ENCODE results near the gene SLC10A7. TPM values are rescaled to one million over a fixed set of nuclear protein-coding genes. Genes with fewer than 3 reads are reported as not detected.

Gene SLC10A7
- polyA plus RNA-seq, 1 donor (not counting 4 experiments of a cell fraction or from before 2014, with no cell fraction given), result 12.7 TPM

DNA sequence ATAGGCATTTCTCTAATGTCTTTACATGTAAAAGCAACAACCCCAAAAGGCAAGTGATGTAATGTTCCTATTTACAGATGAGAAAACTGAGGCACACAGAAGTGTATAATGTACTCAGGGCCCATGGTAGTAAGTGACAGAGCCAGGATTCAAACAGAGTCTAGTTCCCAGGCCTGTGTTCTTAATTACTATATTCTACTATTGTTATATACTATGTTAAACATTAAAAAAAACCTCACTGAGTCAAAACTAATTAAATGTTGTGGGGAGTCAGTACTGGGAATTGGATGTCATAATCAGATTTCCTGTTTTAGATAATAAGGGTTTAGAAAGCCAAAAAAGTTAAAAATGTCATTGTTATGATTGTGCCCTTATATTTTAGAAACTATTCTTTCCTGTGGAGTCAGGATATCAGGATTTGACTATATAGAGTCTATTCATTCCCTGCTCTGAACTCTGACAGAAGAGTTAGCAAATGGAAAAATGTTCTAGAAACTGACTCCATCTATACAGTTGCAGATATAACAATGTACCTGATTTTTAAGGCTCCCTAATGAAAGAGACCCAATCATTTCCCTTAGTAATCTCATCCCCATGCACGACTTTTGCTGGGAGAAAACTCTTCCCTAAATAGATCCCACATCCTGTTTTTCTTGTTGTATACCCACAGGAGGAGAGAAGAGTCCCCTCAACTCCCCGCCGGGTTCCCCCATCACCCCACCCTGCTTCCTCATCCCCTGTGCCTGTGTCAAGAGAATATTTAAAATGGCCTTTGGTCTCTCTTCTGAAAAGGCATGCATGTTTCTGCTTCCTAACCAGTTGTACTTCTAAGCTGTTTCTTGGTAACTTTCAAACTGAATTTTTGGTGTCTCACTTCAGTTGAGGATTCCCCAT is 237.7 kb downstream of the SLC10A7 start:
- Histone ChIP-seq H3K4me3 (ENCODE audit: control insufficient read depth in 2 of 3, extremely low read depth in 1 of 3, insufficient read depth in 2 of 3, low read depth in 1 of 3, low read length in 3 of 3) (no peak overlapping the region), H3K4me2 (ENCODE audit: control insufficient read depth, extremely low read depth, insufficient read depth, low read depth, low read length) (no peak overlapping the region), H2AFZ (ENCODE audit: control insufficient read depth, low read length) (no peak overlapping the region), H3K9ac (ENCODE audit: control insufficient read depth, extremely low read depth, insufficient read depth, low read length) (no peak overlapping the region), H3K9me3 (ENCODE audit: control insufficient read depth, low read depth, low read length) (no peaks in the 10 kb centered on the region), H3K9me1 (ENCODE audit: control insufficient read depth, extremely low read depth, insufficient read depth, low read length) (no peaks in the 10 kb centered on the region), H3K27ac (ENCODE audit: control insufficient read depth, insufficient read depth, low read length) (no peak overlapping the region), H3K36me3 (ENCODE audit: control insufficient read depth in 2 of 2, extremely low read depth in 1 of 2, insufficient read depth in 2 of 2, low read length in 2 of 2) (peaks cover 2% of the 10 kb centered on the region in 2 experiments), H3K79me2 (ENCODE audit: control insufficient read depth, insufficient read depth, low read length) (no peaks in the 10 kb centered on the region), H3K4me1 (ENCODE audit: control insufficient read depth, extremely low read depth, insufficient read depth, low read length) (peaks cover 3% of the 10 kb centered on the region), H3K27me3 (ENCODE audit: control insufficient read depth, extremely low read depth, insufficient read depth, low read length) (no peaks in the 10 kb centered on the region), H4K20me1 (ENCODE audit: control insufficient read depth, extremely low read depth, insufficient read depth, low read length) (no peaks in the 10 kb centered on the region)
- TF ChIP-seq, protein P1, sequence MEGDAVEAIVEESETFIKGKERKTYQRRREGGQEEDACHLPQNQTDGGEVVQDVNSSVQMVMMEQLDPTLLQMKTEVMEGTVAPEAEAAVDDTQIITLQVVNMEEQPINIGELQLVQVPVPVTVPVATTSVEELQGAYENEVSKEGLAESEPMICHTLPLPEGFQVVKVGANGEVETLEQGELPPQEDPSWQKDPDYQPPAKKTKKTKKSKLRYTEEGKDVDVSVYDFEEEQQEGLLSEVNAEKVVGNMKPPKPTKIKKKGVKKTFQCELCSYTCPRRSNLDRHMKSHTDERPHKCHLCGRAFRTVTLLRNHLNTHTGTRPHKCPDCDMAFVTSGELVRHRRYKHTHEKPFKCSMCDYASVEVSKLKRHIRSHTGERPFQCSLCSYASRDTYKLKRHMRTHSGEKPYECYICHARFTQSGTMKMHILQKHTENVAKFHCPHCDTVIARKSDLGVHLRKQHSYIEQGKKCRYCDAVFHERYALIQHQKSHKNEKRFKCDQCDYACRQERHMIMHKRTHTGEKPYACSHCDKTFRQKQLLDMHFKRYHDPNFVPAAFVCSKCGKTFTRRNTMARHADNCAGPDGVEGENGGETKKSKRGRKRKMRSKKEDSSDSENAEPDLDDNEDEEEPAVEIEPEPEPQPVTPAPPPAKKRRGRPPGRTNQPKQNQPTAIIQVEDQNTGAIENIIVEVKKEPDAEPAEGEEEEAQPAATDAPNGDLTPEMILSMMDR (optimal IDR thresholded peaks at IDR 0.05 in 1 of 3, IDR thresholded peaks at IDR 0.05 in 1 of 3, conservative IDR thresholded peaks at IDR 0.05 in 1 of 3; ENCODE audit: extremely low read depth in 1 of 3, insufficient read depth in 2 of 3, low read length in 3 of 3), result no peak
- no peak for TF ChIP-seq EZH2 (IDR thresholded peaks at IDR 0.05; ENCODE audit: low read length)
- dilution Hi-C loops (cut with MboI; ENCODE audit: extremely low pct_ligation_motif_present, low sequenced_read_pairs), result no loop called here
- no peak for DNase-seq (ENCODE audit: low read depth, low spot score)
- FAIRE-seq, result no peak

DNA sequence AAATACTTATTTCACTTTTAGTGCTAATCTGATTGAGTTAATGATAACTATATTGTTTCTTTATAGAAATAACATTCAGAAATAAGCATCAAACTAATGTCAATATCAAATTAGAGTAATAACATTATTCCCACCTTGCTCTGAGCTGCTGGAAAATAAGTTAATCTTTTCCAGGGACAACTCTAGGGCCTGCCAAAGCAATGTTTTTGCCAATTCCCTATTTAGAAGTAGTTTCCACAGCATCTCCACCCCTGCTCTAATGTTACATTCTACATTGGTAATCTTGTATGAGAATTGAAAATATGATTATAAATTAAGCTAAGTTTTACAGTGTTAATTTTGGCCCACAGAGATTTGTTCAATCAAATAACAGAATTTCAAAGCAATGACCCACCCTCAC is 239.1 kb downstream of the SLC10A7 start:
- no peak for DNase-seq (ENCODE audit: low read depth, low spot score)
- Histone ChIP-seq H3K9me3 (ENCODE audit: control insufficient read depth, low read depth, low read length) (no peaks in the 10 kb centered on the region), H3K36me3 (ENCODE audit: control insufficient read depth in 2 of 2, extremely low read depth in 1 of 2, insufficient read depth in 2 of 2, low read length in 2 of 2) (no peaks in the 10 kb centered on the region), H3K27ac (ENCODE audit: control insufficient read depth, insufficient read depth, low read length) (no peak overlapping the region), H3K4me3 (ENCODE audit: control insufficient read depth in 2 of 3, extremely low read depth in 1 of 3, insufficient read depth in 2 of 3, low read depth in 1 of 3, low read length in 3 of 3) (no peak overlapping the region), H3K4me1 (ENCODE audit: control insufficient read depth, extremely low read depth, insufficient read depth, low read length) (peaks cover 3% of the 10 kb centered on the region), H3K4me2 (ENCODE audit: control insufficient read depth, extremely low read depth, insufficient read depth, low read depth, low read length) (no peak overlapping the region), H4K20me1 (ENCODE audit: control insufficient read depth, extremely low read depth, insufficient read depth, low read length) (no peaks in the 10 kb centered on the region), H3K27me3 (ENCODE audit: control insufficient read depth, extremely low read depth, insufficient read depth, low read length) (no peaks in the 10 kb centered on the region), H2AFZ (ENCODE audit: control insufficient read depth, low read length) (no peak overlapping the region), H3K79me2 (ENCODE audit: control insufficient read depth, insufficient read depth, low read length) (no peaks in the 10 kb centered on the region), H3K9ac (ENCODE audit: control insufficient read depth, extremely low read depth, insufficient read depth, low read length) (no peak overlapping the region), H3K9me1 (ENCODE audit: control insufficient read depth, extremely low read depth, insufficient read depth, low read length) (no peaks in the 10 kb centered on the region)
- dilution Hi-C loops (cut with MboI; ENCODE audit: extremely low pct_ligation_motif_present, low sequenced_read_pairs), result no loop called here
- TF ChIP-seq EZH2 (IDR thresholded peaks at IDR 0.05; ENCODE audit: low read length), result no peak
- TF ChIP-seq, protein P1 (optimal IDR thresholded peaks at IDR 0.05 in 1 of 3, IDR thresholded peaks at IDR 0.05 in 1 of 3, conservative IDR thresholded peaks at IDR 0.05 in 1 of 3; ENCODE audit: extremely low read depth in 1 of 3, insufficient read depth in 2 of 3, low read length in 3 of 3), result no peak
- FAIRE-seq, result no peak

All from keratinocyte (primary cell).